Smooth muscle cell (in vitro differentiated cells): ENCODE data around the gene CPM. TPM values are rescaled to one million over a fixed set of nuclear protein-coding genes. Genes with fewer than 3 reads are reported as not detected.
"Not testable (repeated sequence)": the region's sequence is repeated elsewhere in the genome, so short reads cannot be mapped to it uniquely, and the experiment has no call there.

ENCODE experiments used
- DNase-seq: peaks from one replicate; lab custom pipeline; 2025; ENCODE audit not compliant: unreplicated experiment; lab: John Stamatoyannopoulos, UW
- H2AFZ ChIP-seq: fragments of 200-600 bp; sonication (generic); 2 replicates; pipeline ENCODE4 v1.6.0; 2016; ENCODE audit warnings: antibody characterized with exemption, low read depth, mild to moderate bottlenecking
- H3F3A ChIP-seq: fragments of 200-600 bp; sonication (generic); 2 replicates; pipeline ENCODE4 v1.6.0; 2017; ENCODE audit warnings: antibody characterized with exemption, low read depth
- H3K27ac ChIP-seq: fragments of 200-600 bp; sonication (generic); 2 replicates; pipeline ENCODE4 v1.5.1; 2016; ENCODE audit warnings: low read depth, mild to moderate bottlenecking
- H3K27me3 ChIP-seq: fragments of 200-600 bp; sonication (generic); 2 replicates; pipeline ENCODE4 v1.6.1; 2016; ENCODE audit warnings: low read depth, mild to moderate bottlenecking
- H3K36me3 ChIP-seq: fragments of 200-600 bp; sonication (generic); 2 replicates; pipeline ENCODE4 v1.5.1; 2016; ENCODE audit warnings: low read depth
- H3K4me1 ChIP-seq: fragments of 200-600 bp; sonication (generic); 2 replicates; pipeline ENCODE4 v1.5.1; 2016; ENCODE audit warnings: low read depth
- H3K4me2 ChIP-seq: fragments of 200-600 bp; sonication (generic); 2 replicates; pipeline ENCODE4 v1.6.0; 2016; ENCODE audit warnings: mild to moderate bottlenecking
- H3K4me3 ChIP-seq: fragments of 200-600 bp; sonication (generic); 2 replicates; pipeline ENCODE4 v1.5.1; 2016; ENCODE audit warnings: mild to moderate bottlenecking
- H3K79me2 ChIP-seq: fragments of 200-600 bp; sonication (generic); 2 replicates; pipeline ENCODE4 v1.6.0; 2016; ENCODE audit warnings: low read depth, mild to moderate bottlenecking
- H3K9ac ChIP-seq: fragments of 200-600 bp; sonication (generic); 2 replicates; pipeline ENCODE4 v1.6.0; 2016; ENCODE audit warnings: low read depth
- H3K9me3 ChIP-seq: fragments of 200-600 bp; sonication (generic); replicated peaks from 2 replicates; pipeline ENCODE4 v1.5.1; 2016; ENCODE audit warnings: low read depth
- H4K20me1 ChIP-seq: fragments of 200-600 bp; sonication (generic); 2 replicates; pipeline ENCODE4 v1.6.0; 2016; ENCODE audit warnings: low read depth
- CTCF ChIP-seq: fragments of 200-600 bp; sonication (generic); IDR thresholded peaks from 2 replicates; pipeline ENCODE4 v1.5.1; 2017; ENCODE audit warnings: borderline replicate concordance, mild to moderate bottlenecking, antibody characterized with exemption; ENCODE audit not compliant: insufficient read depth, poor library complexity, severe bottlenecking
- WGBS: methylation state at CpG from one replicate; pipeline ENCODE4 v1.1.7; 2016; ENCODE audit warnings: low lambda C conversion rate; 5-methylcytosine and 5-hydroxymethylcytosine counted together
- polyA plus RNA-seq: library from polyadenylated mRNA; unstranded; fragments of >200 nt; fragmentation: Nextera tagmentation; extraction: Ambion mirVana; gene quantifications from 2 replicates; pipeline ENCODE4 v1.2.1, GENCODE V29; 2016
- small RNA-seq: library from RNA; depleted of rRNA; stranded (forward); fragments of <200 nt; gene quantifications from one replicate; pipeline ENCODE3, GENCODE V24; 2014
- total RNA-seq: library from RNA; depleted of rRNA; stranded (reverse); fragments of >200 nt; gene quantifications from 2 replicates; pipeline ENCODE4 v1.2.3, GENCODE V29; 2014

Gene CPM
- total and polyA plus RNA-seq, 2 experiments from 2014 or later = 0.57 to 6.2 TPM

- no peak overlapping the region for H3K27ac ChIP-seq
- WGBS = 82% methylated on average over 5 of the region's 5 CpGs
- peaks cover 8% of the 10 kb centered on the region for H3F3A ChIP-seq
- H3K4me3 ChIP-seq = no peak overlapping the region
- no peak overlapping the region for H2AFZ ChIP-seq
- no peaks in the 10 kb centered on the region for H3K9me3 ChIP-seq
- TF ChIP-seq CTCF = no peak
- H3K4me2 ChIP-seq = no peak overlapping the region
- no peaks in the 10 kb centered on the region for H3K36me3 ChIP-seq
- DNase-seq = no peak
- H3K27me3 ChIP-seq = no peaks in the 10 kb centered on the region
- H4K20me1 ChIP-seq = peaks cover 1% of the 10 kb centered on the region
- H3K9ac ChIP-seq = no peak overlapping the region
- peaks cover 6% of the 10 kb centered on the region for H3K4me1 ChIP-seq
- peaks cover 2% of the 10 kb centered on the region for H3K79me2 ChIP-seq
These were observed 128.9 kb downstream of the CPM start for GRCh38 chr12:68803948-68804656.

DNA sequence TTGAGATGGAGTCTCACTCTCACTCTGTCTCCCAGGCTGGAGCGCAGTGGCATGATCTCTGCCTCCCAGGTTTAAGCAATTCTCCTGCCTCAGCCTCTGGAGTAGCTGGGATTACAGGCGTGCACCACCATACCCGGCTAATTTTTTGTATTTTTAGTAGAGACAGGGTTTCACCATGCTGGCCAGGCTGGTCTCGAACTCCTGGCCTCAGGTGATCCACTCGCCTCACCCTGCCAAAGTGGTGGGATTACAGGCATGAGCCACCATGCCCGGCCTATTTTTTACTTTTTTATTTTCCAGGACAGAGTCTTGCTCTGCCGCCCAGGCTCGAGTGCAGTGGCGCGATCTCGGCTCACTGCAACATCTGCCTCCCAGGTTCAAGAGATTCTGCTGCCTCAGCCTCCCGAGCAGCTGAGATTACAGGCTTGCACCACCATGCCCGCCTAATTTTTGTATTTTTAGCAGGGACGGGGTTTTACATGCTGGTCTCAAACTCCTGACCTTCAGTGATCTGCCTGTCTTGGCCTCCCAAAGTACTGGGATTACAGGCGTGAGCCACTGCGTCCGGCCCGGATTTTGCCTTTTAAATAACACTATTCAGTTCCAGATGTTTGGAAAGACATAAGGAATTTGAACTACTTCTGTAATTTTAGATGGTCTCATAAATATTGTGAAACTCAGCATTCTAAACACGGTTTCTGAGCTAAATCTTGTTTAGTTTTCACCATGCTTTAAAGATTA lies 129.9 kb downstream of the CPM start:
- not testable (repeated sequence) for H4K20me1 ChIP-seq, DNase-seq, H3K36me3 ChIP-seq, H3K4me1 ChIP-seq, H3K9ac ChIP-seq, H3K9me3 ChIP-seq, H3F3A ChIP-seq, H3K4me2 ChIP-seq, H3K27me3 ChIP-seq, H3K4me3 ChIP-seq, H3K79me2 ChIP-seq, H2AFZ ChIP-seq, H3K27ac ChIP-seq
- WGBS = 74% methylated on average over 19 of the region's 19 CpGs

DNA sequence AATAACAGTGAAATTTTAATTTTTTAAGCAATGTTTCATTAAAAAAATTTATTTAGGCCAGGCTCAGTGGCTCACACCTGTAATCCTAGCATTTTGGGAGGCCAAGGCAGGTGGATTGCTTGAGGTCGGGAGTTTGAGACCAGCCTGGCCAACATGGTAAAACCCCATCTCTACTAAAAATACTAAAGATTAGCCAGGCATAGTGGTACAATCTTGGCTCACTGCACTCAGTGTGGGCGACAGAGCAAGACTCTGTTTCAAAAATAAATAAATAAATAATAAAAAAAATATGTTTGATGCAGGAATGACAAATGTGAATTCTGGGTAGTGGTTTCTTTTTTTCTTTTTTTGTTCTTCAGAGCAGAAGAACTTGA lies 130.6 kb downstream of the CPM start:
- H3K27me3 ChIP-seq, H3K4me3 ChIP-seq, DNase-seq, H3K4me2 ChIP-seq, H3K9ac ChIP-seq, H3K79me2 ChIP-seq, H3K9me3 ChIP-seq, H3F3A ChIP-seq, H3K4me1 ChIP-seq, H3K27ac ChIP-seq, H4K20me1 ChIP-seq, H2AFZ ChIP-seq, H3K36me3 ChIP-seq: not testable (repeated sequence)
- WGBS = 94% methylated on average over 2 of the region's 2 CpGs

Small RNA genes lying within 50 kb of the gene (small RNA-seq; reads per million reads assigned to genes)
- gene AC025423.5 (not detected), gene RNU7-4P (not detected)

Other genes with a start within 250 kb of the CPM start
- gene NUP107, start 246.2 kb downstream of the CPM start, total RNA-seq = 51.1 and 65.3 TPM in 2 replicates
- gene NUP107, start 246.2 kb downstream of the CPM start, polyA plus RNA-seq = 29.1 and 39.9 TPM in 2 replicates
- gene SLC35E3, start 187.0 kb downstream of the CPM start, total RNA-seq = 1.1 and 18.8 TPM in 2 replicates
- gene SLC35E3, start 187.0 kb downstream of the CPM start, polyA plus RNA-seq = 8.9 and 10.1 TPM in 2 replicates
- 189 and 278 TPM in 2 replicates for gene MDM2, start 125.0 kb downstream of the CPM start, total RNA-seq
- 43.4 and 80.2 TPM in 2 replicates for gene MDM2, start 125.0 kb downstream of the CPM start, polyA plus RNA-seq